Upper lobe of left lung (tissue), 6 donors: ENCODE data around the gene KCNJ1. TPM values are rescaled to one million over a fixed set of nuclear protein-coding genes. Genes with fewer than 3 reads are reported as not detected.

Experiments
- ATAC-seq, 2 donors: fragments of 200-7000 bp; cut with Tn5 transposase; one replicate each; pipeline ENCODE4 v1.9.1; 2022; ENCODE audit warnings: mild to moderate bottlenecking in 2 of 2, moderate library complexity in 2 of 2; ENCODE audit not compliant: low FRiP score in 2 of 2
- DNase-seq, 2 donors: peaks; one replicate each; pipeline ENCODE4 v3.0.0-alpha.2; 2019 to 2020
- H3K27ac ChIP-seq, 4 donors: fragments of 200-600 bp; sonication (generic); one replicate each; pipeline ENCODE4 v1.5.1; 2016 to 2019
- H3K27me3 ChIP-seq, 4 donors: fragments of 200-600 bp; sonication (generic); one replicate each; pipeline ENCODE4 v1.5.1; 2017 to 2019
- H3K36me3 ChIP-seq, 4 donors: fragments of 200-600 bp; sonication (generic); one replicate each; pipeline ENCODE4 v1.5.1; 2016 to 2019
- H3K4me1 ChIP-seq, 4 donors: fragments of 200-600 bp; sonication (generic); one replicate each; pipeline ENCODE4 v1.5.1; 2018 to 2019
- H3K4me3 ChIP-seq, 4 donors: fragments of 200-600 bp; sonication (generic); one replicate each; pipeline ENCODE4 v1.5.1; 2017 to 2019; ENCODE audit warnings: mild to moderate bottlenecking in 2 of 4, moderate library complexity in 1 of 4
- H3K9me3 ChIP-seq, 4 donors: fragments of 200-600 bp; sonication (generic); one replicate each; pipeline ENCODE4 v1.5.1; 2018 to 2019
- CTCF ChIP-seq, 6 experiments: fragments of 450-650 bp in 4 of 6; fragments of 200-600 bp in 2 of 6; sonication (generic) in 2 of 6; IDR thresholded peaks; one replicate each; pipeline ENCODE4 v1.5.1; 2016 to 2019; ENCODE audit warnings: antibody characterized with exemption in 6 of 6
- EP300 ChIP-seq, 4 donors: sonication (generic); formaldehyde crosslinking; IDR thresholded peaks; one replicate each; pipeline ENCODE4 v1.5.1; 2017; ENCODE audit warnings: antibody characterized with exemption in 4 of 4, control low read depth in 2 of 4
- POLR2A ChIP-seq, 4 donors: fragments of 450-650 bp; IDR thresholded peaks; one replicate each; pipeline ENCODE4 v1.5.1; 2016 to 2017; ENCODE audit warnings: antibody characterized with exemption in 4 of 4, mild to moderate bottlenecking in 2 of 4
- POLR2AphosphoS5 ChIP-seq, 2 donors: sonication (generic); formaldehyde crosslinking; IDR thresholded peaks; one replicate each; pipeline ENCODE4 v1.5.1; 2017; ENCODE audit warnings: antibody characterized with exemption in 2 of 2
- WGBS, 2 donors: methylation state at CpG; one replicate each; pipeline ENCODE4 v1.1.5; 2017 to 2018; 5-methylcytosine and 5-hydroxymethylcytosine counted together
- total RNA-seq, 6 donors: library from RNA; depleted of rRNA in 4 of 6; stranded (reverse); fragments of >200 nt in 4 of 6; gene quantifications; one replicate each; pipeline versions ENCODE4 v1.1.0 to v1.2.1, GENCODE V29; 2016 to 2021
- donor health status: DM: no; HTN: no; CAD: no; lungs with moderate emphysema.
- donor health status: DM: no; HTN: yes; CAD: no; lungs with severe emphysema.

The KCNJ1 gene
- total RNA-seq, 6 donors from 2014 or later, result 0.15 to 0.59 (median 0.20) TPM; not detected in 3

GRCh38 chr11:128789497-128790150 is 77.5 kb downstream of the KCNJ1 start:
- no peak for DNase-seq
- WGBS, 2 donors, result 85 to 87% methylated on average over 17 of the region's 17 CpGs
- Histone ChIP-seq H3K36me3 (peaks cover 4 to 41% (median 19%) of the 10 kb centered on the region in 4 donors), H3K4me1 (peaks cover 0 to 4% (median 0%) of the 10 kb centered on the region in 4 donors), H3K9me3 (no peaks in the 10 kb centered on the region), H3K27me3 (no peaks in the 10 kb centered on the region), H3K27ac (no peak overlapping the region), H3K4me3 (no peak overlapping the region)
- TF ChIP-seq POLR2A (IDR thresholded peaks at IDR 0.05) (no peak), POLR2AphosphoS5 (IDR thresholded peaks at IDR 0.05) (no peak), CTCF (IDR thresholded peaks at IDR 0.05) (no peak), EP300 (IDR thresholded peaks at IDR 0.05) (no peak)
- ATAC-seq, result no peak

Other genes with a start within 250 kb of the KCNJ1 start
- 10 to 100 TPM; 36.3 to 80.1 (median 54.4) TPM for gene FLI1, start 173.2 kb downstream of the KCNJ1 start, total RNA-seq
- gene KCNJ5, start 24.1 kb upstream of the KCNJ1 start, total RNA-seq, result 1 to 10 TPM; 1.5 to 7.5 (median 4.9) TPM
- gene TP53AIP1, start 75.6 kb upstream of the KCNJ1 start, total RNA-seq, result under 1 TPM in 1 of 6 donors, not detected in 5; 0.89 TPM